Spleen (tissue), 7 donors: Measurements from ENCODE around the gene GRPR.

Experiments used
- CTCF ChIP-seq, 11 experiments: fragments of 200-600 bp in 7 of 11; fragments of 450-650 bp in 4 of 11; sonication (generic) in 4 of 11; IDR thresholded peaks in 8 of 11; conservative IDR thresholded peaks in 3 of 11; 1 replicate in 7 of 11; 2 replicates in 4 of 11; pipeline versions ENCODE4 v1.4.0 to v1.8.0; 2016 to 2021; ENCODE audit warnings: antibody characterized with exemption in 11 of 11, inconsistent platforms in 4 of 11, mild to moderate bottlenecking in 1 of 11
- POLR2AphosphoS5 ChIP-seq, 3 donors: sonication (generic); formaldehyde crosslinking; IDR thresholded peaks; one replicate each; pipeline ENCODE4 v1.5.1; 2017; ENCODE audit warnings: antibody characterized with exemption in 3 of 3
- donor health status: DM: no; HTN: no; CAD: no; lungs with moderate emphysema.
- donor health status: DM: no; HTN: no; CAD: no.
- donor health status: DM: no; HTN: no; CAD: no.

- TF ChIP-seq POLR2AphosphoS5 (IDR thresholded peaks at IDR 0.05) (no peak), CTCF (IDR thresholded peaks at IDR 0.05 in 8 of 11, conservative IDR thresholded peaks at IDR 0.05 in 3 of 11) (no peak)
Observed at GRCh38 chrX:16162391-16162790, 39.0 kb downstream of the GRPR start.
